ENCODE results near the gene MRPL12.
"Not testable (repeated sequence)": the region's sequence is repeated elsewhere in the genome, so short reads cannot be mapped to it uniquely, and the experiment has no call there.

MRPL12 gene

DNA sequence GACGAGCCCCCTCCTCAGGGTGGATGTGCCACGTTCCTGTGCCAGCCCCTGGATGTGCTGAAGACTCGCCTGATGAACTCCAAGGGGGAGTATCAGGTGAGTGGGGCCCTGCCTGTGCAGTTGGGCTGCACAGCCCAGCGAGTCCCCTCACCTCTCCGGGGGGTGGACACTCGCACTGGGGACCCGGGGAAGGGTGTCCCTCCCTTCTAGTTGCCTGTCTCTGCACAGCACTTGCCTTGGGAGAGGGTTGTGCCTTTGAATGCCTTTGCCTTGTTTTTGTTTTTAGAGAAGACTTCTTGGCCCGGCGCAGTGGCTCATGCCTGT, 14.6 kb downstream of the MRPL12 start:
- DNase-seq = no peak

GRCh38 chr17:81719410-81720266, 16.5 kb downstream of the MRPL12 start:
- no peak for DNase-seq

DNA sequence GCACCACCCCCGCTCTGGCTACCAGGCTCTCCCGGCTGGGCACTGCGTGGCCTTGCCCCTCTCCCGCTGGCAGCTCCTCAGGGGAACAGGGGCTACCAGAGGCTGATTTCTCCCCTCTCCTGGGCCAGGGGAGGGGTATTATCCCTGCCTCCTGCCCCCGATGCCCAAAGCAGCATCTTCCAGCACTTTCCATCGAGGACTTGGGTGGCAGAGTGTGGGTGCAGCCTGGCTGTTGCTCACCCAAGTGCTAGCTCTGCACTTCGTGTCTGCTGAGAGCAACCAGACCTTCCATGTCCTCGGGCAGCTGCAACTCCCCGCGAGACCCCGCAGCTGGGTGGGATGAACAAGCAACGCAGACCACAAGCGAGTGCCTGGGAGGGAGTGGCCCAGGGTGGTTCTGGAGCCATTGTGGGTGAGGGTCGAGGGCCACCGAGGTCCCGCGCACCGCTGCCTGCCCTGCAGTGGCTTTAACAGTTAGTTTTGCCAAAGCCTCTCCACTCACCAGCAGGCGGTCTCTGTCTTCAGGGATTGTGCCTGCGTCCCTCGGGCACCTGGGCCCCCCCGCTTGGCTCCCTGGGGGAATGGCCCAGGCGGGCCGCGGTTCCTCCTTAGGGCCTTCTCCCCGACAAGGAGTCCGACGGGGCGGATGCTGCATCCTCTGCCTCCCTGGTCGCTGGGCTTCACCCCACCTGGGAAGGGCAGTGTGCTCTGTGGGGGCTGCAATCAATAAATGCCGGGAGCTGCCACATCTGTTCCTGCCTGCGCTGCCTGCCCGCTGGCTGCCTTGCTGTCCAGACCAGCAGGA, 17.3 kb downstream of the MRPL12 start:
- no peak for DNase-seq

- no peak for DNase-seq
Measured at GRCh38 chr17:81722184-81723120, 19.3 kb downstream of the MRPL12 start.

GRCh38 chr17:81723651-81724209, 20.6 kb downstream of the MRPL12 start:
- no peak for DNase-seq

- no peak for DNase-seq
Measured at GRCh38 chr17:81725439-81725838, 22.3 kb downstream of the MRPL12 start.

- DNase-seq = no peak
Measured at GRCh38 chr17:81726004-81726403, 22.8 kb downstream of the MRPL12 start.

DNA sequence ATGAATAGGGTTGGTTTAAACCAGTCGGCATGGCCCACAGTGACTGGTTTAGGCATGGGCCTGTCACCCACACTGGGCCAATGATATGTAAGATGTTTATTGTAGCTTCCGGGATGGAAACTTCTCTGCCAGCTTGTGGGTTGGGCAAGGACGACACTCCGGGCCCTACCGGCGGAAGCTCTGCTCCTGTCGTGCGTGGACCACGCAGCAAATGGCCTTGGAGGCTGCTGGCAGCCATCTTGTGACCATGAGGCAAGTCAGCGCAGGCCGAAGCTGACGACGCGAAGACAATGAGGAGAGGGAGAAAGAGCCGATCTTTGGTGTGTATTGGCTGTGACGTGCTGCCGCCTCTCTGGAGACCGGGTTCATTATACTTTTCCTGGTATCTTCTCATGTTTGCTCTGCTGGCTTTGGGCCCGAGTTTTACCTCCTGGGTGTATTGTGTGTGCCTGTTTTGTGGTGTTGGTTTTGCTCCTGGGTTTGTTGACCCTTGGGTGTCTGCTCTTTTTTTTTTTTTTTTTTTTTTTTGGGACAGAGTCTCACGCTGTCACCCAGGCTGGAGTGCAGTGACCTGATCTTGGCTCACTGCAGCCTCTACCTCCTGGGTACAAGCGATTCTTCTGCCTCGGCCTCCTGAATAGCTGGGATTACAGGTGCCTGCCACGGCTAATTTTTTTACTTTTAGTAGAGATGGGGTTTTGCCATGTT, 24.3 kb downstream of the MRPL12 start:
- no peak for DNase-seq

- no peak for DNase-seq
Measured at GRCh38 chr17:81733507-81734404, 30.6 kb downstream of the MRPL12 start.

DNA sequence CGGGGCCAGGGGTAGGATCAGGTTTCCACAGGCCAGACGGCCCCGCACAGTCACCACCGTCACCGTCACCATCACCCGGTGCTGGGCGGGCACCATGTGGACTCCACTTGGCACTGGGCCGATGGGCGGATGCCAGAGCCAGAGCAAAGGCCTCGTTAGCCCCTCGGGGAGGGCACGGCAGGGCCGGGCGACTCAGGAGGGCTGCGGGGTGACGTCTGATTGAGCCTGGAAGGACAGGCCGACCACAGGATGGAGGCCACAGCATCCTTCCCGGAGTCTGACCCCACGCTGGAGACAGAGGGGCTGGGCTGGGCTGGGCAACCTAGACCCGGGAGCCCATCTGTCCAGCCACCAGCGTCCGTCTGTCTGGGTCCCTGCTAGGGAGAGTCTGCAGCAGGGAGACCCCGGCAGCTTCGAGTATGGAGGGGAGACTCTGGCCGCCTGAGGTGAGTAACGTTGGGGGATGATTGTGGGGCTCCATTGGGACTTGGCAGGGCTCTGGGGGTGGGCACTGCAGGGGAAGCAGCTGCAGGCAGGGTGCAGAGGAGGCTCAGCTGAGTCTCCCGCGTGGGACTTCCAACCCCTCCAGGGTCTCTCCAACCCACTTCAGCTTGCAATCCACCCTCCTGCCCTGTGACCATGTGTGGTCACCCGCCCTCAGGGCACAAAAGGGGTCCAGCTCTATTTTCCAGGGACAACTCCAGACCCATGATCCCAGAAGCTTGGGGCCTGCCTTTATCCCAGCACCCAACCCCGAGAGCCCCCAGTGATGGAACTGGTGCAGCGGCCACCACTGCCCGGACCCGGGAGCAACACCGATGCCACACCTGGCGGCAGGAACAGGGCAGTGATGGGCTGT, 31.5 kb downstream of the MRPL12 start:
- no peak for DNase-seq

DNA sequence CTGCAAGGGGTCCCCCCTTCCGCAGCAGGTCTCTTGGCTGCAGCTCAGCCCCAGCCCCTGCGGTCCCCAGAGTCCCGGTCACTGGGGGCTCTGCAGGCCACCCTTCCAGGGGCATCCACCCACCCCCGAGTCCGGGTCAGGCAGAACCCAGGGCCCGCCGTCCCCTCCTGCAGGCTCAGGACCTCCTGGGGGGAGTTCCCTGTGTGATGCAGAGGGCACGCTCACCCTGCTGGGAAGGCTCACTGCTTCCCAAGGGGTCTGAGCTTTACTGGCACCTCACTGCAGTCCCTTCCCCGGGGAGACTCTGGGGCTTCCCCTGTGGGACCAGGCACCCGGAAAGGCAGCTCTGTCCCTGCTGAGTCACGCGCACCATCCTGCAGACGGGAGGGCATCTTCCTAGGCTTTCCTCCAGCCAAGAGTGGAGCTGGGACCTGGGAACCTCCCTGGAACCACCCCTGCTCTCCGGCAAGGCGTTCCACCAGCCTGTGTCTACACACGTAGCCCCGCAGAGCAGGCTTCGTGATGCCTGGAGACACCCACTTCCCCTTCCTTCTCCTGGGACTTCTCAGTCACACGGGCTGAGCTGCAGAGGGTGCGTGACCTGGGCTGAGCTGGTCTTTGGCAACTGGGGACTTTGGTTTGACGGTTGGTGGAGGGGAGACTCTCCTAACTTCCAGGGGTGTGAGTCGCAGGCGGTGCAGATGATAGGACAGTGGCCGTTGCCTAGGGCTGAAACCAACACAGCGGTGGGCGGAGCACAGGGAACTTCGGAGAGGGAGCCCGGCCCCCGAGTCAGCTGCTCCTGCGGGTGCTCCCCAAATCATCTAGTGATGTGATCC, 32.3 kb downstream of the MRPL12 start:
- no peak for DNase-seq

GRCh38 chr17:81737947-81738800, 35.0 kb downstream of the MRPL12 start:
- no peak for DNase-seq

GRCh38 chr17:81738801-81739393, 35.7 kb downstream of the MRPL12 start:
- DNase-seq = no peak

GRCh38 chr17:81739593-81739992, 36.4 kb downstream of the MRPL12 start:
- not testable (repeated sequence) for DNase-seq

GRCh38 chr17:81740395-81740961, 37.3 kb downstream of the MRPL12 start:
- DNase-seq = no peak

DNA sequence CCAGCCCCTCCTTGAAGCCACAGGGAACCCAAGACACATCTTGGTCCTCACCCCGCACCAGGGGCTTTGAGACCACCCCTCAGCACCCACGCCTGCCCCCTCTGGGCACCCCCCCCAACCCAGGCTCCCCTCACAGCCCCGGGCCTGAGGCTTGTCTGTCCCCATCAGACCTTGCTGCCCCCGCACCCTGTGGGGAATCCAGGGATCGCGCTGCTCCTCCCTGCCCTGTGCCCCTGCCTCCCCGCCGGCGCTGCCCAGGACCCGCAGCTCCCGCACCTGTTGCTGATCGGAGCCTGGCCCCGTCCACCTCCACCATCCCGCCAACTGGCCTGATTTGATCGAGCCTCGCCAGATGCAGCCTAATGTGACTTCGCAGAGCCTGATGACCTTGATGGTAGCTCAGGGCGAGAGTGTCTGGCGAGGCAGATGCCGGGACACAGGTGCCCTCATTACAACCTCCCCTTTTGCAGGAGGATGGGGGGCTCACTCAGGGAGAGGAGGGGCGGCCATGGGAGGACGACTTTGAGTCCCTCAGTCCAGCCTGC, 38.0 kb downstream of the MRPL12 start:
- DNase-seq = no peak

All from effector CD8-positive, alpha-beta T cell (primary cell).